OCI-M2 (cell line): ENCODE data around the gene CUX1.

Experiments
- DNase-seq: peaks from one replicate; lab custom pipeline; 2025; ENCODE audit not compliant: unreplicated experiment; lab: John Stamatoyannopoulos, UW

CUX1 gene

GRCh38 chr7:102065226-102065625 lies 247.8 kb downstream of the CUX1 start:
- DNase-seq, result no peak

- DNase-seq, result no peak
Measured at GRCh38 chr7:102066476-102066875, 249.1 kb downstream of the CUX1 start.

- DNase-seq, result no peak
Measured at GRCh38 chr7:102068846-102069245, 251.4 kb downstream of the CUX1 start.

GRCh38 chr7:102069931-102070629 lies 252.7 kb downstream of the CUX1 start:
- no peak for DNase-seq

- no peak for DNase-seq
Measured at GRCh38 chr7:102072003-102072402, 254.6 kb downstream of the CUX1 start.

- no peak for DNase-seq
Measured at GRCh38 chr7:102072636-102073209, 255.3 kb downstream of the CUX1 start.

GRCh38 chr7:102073931-102074880 lies 256.8 kb downstream of the CUX1 start:
- DNase-seq, result no peak

GRCh38 chr7:102075126-102075525 lies 257.7 kb downstream of the CUX1 start:
- no peak for DNase-seq

- DNase-seq, result no peak
Measured at GRCh38 chr7:102075553-102076135, 258.2 kb downstream of the CUX1 start.

GRCh38 chr7:102077081-102077480 lies 259.7 kb downstream of the CUX1 start:
- DNase-seq, result no peak

GRCh38 chr7:102079140-102080018 lies 262.0 kb downstream of the CUX1 start:
- no peak for DNase-seq

GRCh38 chr7:102080019-102080433 lies 262.6 kb downstream of the CUX1 start:
- DNase-seq, result no peak

GRCh38 chr7:102080434-102081243 lies 263.2 kb downstream of the CUX1 start:
- DNase-seq, result peak; percentile 82

- DNase-seq, result no peak
Measured at GRCh38 chr7:102081244-102081627, 263.8 kb downstream of the CUX1 start.

- DNase-seq, result no peak
Measured at GRCh38 chr7:102082693-102083368, 265.4 kb downstream of the CUX1 start.

GRCh38 chr7:102085218-102085772 lies 267.9 kb downstream of the CUX1 start:
- no peak for DNase-seq

GRCh38 chr7:102089175-102090098 lies 272.0 kb downstream of the CUX1 start:
- no peak for DNase-seq
